H1 (cell line): ENCODE data around the gene SLC24A4. TPM values are rescaled to one million over a fixed set of nuclear protein-coding genes. Genes with fewer than 3 reads are reported as not detected.

Source experiments
- CTCF ChIA-PET: fragments of 300-600 bp; sonication (Branson Sonifier 250); formaldehyde crosslinking; loops from one replicate; lab custom pipeline; 2021; ENCODE audit not compliant: partially characterized antibody; lab: Charles Lee
- POLR2A ChIA-PET: fragments of 300-600 bp; sonication (Branson Sonifier 250); formaldehyde crosslinking; loops from one replicate; lab custom pipeline; 2021; ENCODE audit warnings: inconsistent platforms; ENCODE audit not compliant: partially characterized antibody; lab: Charles Lee
- DNase-seq, 2 experiments: peaks; one replicate each; pipeline versions ENCODE4 v3.0.0 to v3.0.0-alpha.2; 2010 to 2022; ENCODE audit warnings: low spot score in 2 of 2, low read depth in 1 of 2, mixed read lengths in 1 of 2
- FAIRE-seq: peaks from 2 replicates; lab custom pipeline; 2011; peaks lifted over from hg19 to GRCh38; lab: Jason Lieb, UNC
- H2AFZ ChIP-seq: 2 replicates; pipeline ENCODE4 v1.8.1; 2012; ENCODE audit warnings: low read length, inconsistent platforms
- H2AK5ac ChIP-seq: 2 replicates; pipeline ENCODE4 v1.6.1; 2013; ENCODE audit warnings: low read depth, low read length
- H2BK120ac ChIP-seq: replicated peaks from 2 replicates; pipeline ENCODE3; 2013; ENCODE audit warnings: low read depth, low read length, inconsistent platforms
- H2BK12ac ChIP-seq: 2 replicates; pipeline ENCODE4 v1.6.1; 2013; ENCODE audit warnings: low read depth, low read length
- H2BK15ac ChIP-seq: 2 replicates; pipeline ENCODE4 v1.6.1; 2013; ENCODE audit warnings: low read length
- H2BK20ac ChIP-seq: 2 replicates; pipeline ENCODE4 v1.6.1; 2013; ENCODE audit warnings: low read length
- H2BK5ac ChIP-seq: 2 replicates; pipeline ENCODE4 v1.6.1; 2013; ENCODE audit warnings: low read depth, low read length
- H3K14ac ChIP-seq: 2 replicates; pipeline ENCODE4 v1.6.1; 2013; ENCODE audit warnings: inconsistent platforms; ENCODE audit not compliant: insufficient read length
- H3K18ac ChIP-seq: 2 replicates; pipeline ENCODE4 v1.6.1; 2013; ENCODE audit warnings: low read length; ENCODE audit errors: extremely low read depth
- H3K23ac ChIP-seq: 2 replicates; pipeline ENCODE4 v1.6.1; 2013; ENCODE audit warnings: inconsistent platforms; ENCODE audit not compliant: insufficient read length
- H3K23me2 ChIP-seq: 2 replicates; pipeline ENCODE4 v1.6.1; 2013; ENCODE audit warnings: low read depth, low read length
- H3K27ac ChIP-seq: 2 replicates; pipeline ENCODE4 v1.6.1; 2011; ENCODE audit warnings: low read depth, low read length, inconsistent platforms
- H3K27me3 ChIP-seq, 4 experiments: replicated peaks in 1 of 4; 1 replicate in 1 of 4; 2 replicates in 3 of 4; pipeline versions ENCODE4 v1.6.1 to v1.8.1; 2011 to 2013; ENCODE audit warnings: low read length in 3 of 4, mild to moderate bottlenecking in 3 of 4, inconsistent platforms in 2 of 4, mixed read lengths in 2 of 4, moderate library complexity in 1 of 4; ENCODE audit not compliant: control insufficient read depth in 3 of 4, insufficient read depth in 3 of 4; ENCODE audit errors: extremely low read depth in 1 of 4
- H3K36me3 ChIP-seq, 4 experiments: 2 replicates each; pipeline versions ENCODE4 v1.6.1 to v1.8.1; 2011 to 2013; ENCODE audit warnings: mild to moderate bottlenecking in 4 of 4, low read length in 3 of 4, moderate library complexity in 2 of 4, control low read depth in 1 of 4, inconsistent platforms in 1 of 4; ENCODE audit not compliant: insufficient read depth in 4 of 4, control insufficient read depth in 2 of 4
- H3K4ac ChIP-seq: replicated peaks from 2 replicates; pipeline ENCODE3; 2013; ENCODE audit warnings: low read length, low read depth, mixed read lengths, inconsistent platforms; ENCODE audit not compliant: insufficient read length
- H3K4me1 ChIP-seq, 4 experiments: replicated peaks in 1 of 4; 1 replicate in 1 of 4; 2 replicates in 3 of 4; pipeline versions ENCODE4 v1.6.1 to v1.8.1; 2011 to 2013; ENCODE audit warnings: low read length in 3 of 4, inconsistent platforms in 2 of 4, mixed read lengths in 1 of 4; ENCODE audit not compliant: insufficient read depth in 4 of 4, control insufficient read depth in 3 of 4
- H3K4me2 ChIP-seq, 2 experiments: 2 replicates each; pipeline versions ENCODE4 v1.6.1 to v1.8.1; 2011 to 2013; ENCODE audit warnings: low read depth in 2 of 2, low read length in 2 of 2, control low read depth in 1 of 2, inconsistent platforms in 1 of 2, mild to moderate bottlenecking in 1 of 2; ENCODE audit not compliant: insufficient read depth in 1 of 2
- H3K4me3 ChIP-seq, 4 experiments: fragments of 200-600, 300-600 bp in 1 of 4; sonication (generic), shearing (Covaris generic), sonication (Bioruptor Twin) in 1 of 4; 2 replicates each; pipeline versions ENCODE4 v1.5.1 to v1.8.1; 2011 to 2016; ENCODE audit warnings: low read length in 4 of 4, low read depth in 3 of 4, control low read depth in 2 of 4, inconsistent platforms in 2 of 4, mild to moderate bottlenecking in 2 of 4, mixed read lengths in 1 of 4, moderate library complexity in 1 of 4; ENCODE audit not compliant: insufficient read depth in 2 of 4; ENCODE audit errors: extremely low read depth in 1 of 4
- H3K56ac ChIP-seq: replicated peaks from 2 replicates; pipeline ENCODE3; 2013; ENCODE audit warnings: low read depth, mild to moderate bottlenecking, mixed read lengths, low read length, inconsistent platforms; ENCODE audit not compliant: insufficient read length
- H3K79me1 ChIP-seq: 2 replicates; pipeline ENCODE4 v1.6.1; 2013; ENCODE audit warnings: low read depth, low read length, control low read depth
- H3K79me2 ChIP-seq, 2 experiments: 2 replicates each; pipeline versions ENCODE4 v1.6.1 to v1.8.1; 2012 to 2013; ENCODE audit warnings: low read length in 2 of 2, mild to moderate bottlenecking in 2 of 2, inconsistent platforms in 1 of 2; ENCODE audit not compliant: insufficient read depth in 2 of 2, control insufficient read depth in 1 of 2
- H3K9ac ChIP-seq, 4 experiments: replicated peaks in 1 of 4; 1 replicate in 1 of 4; 2 replicates in 3 of 4; pipeline versions ENCODE4 v1.6.1 to v1.8.1; 2011 to 2013; ENCODE audit warnings: low read depth in 3 of 4, low read length in 3 of 4, control low read depth in 2 of 4, mild to moderate bottlenecking in 2 of 4, moderate library complexity in 2 of 4, inconsistent platforms in 1 of 4; ENCODE audit errors: extremely low read depth in 1 of 4
- H3K9me3 ChIP-seq, 2 experiments: 2 replicates each; pipeline versions ENCODE4 v1.6.1 to v1.8.1; 2012 to 2013; ENCODE audit warnings: mild to moderate bottlenecking in 2 of 2, moderate library complexity in 2 of 2, control low read depth in 1 of 2, inconsistent platforms in 1 of 2, low read depth in 1 of 2, low read length in 1 of 2, mixed read lengths in 1 of 2; ENCODE audit not compliant: insufficient read depth in 2 of 2
- H4K20me1 ChIP-seq, 2 experiments: replicated peaks in 1 of 2; 2 replicates each; pipeline versions ENCODE3 to v1.8.1; 2011 to 2013; ENCODE audit warnings: inconsistent platforms in 2 of 2, low read length in 2 of 2, mild to moderate bottlenecking in 1 of 2; ENCODE audit not compliant: insufficient read depth in 2 of 2, control insufficient read depth in 1 of 2
- H4K5ac ChIP-seq: 2 replicates; pipeline ENCODE4 v1.6.1; 2013; ENCODE audit warnings: low read length, low read depth, mixed read lengths, inconsistent platforms; ENCODE audit not compliant: insufficient read length
- H4K8ac ChIP-seq: 2 replicates; pipeline ENCODE4 v1.8.0; 2013; ENCODE audit warnings: mild to moderate bottlenecking, moderate library complexity, low read length, inconsistent platforms; ENCODE audit not compliant: insufficient read depth; ENCODE audit errors: extremely low read depth
- H4K91ac ChIP-seq: replicated peaks from 2 replicates; pipeline ENCODE3; 2013; ENCODE audit warnings: low read length, mixed read lengths, inconsistent platforms; ENCODE audit not compliant: insufficient read length
- ATF3 ChIP-seq: IDR thresholded peaks from 2 replicates; pipeline ENCODE4 v1.6.1; 2011; ENCODE audit warnings: low read depth, mild to moderate bottlenecking, low read length; ENCODE audit not compliant: insufficient read depth
- BACH1 ChIP-seq: IDR thresholded peaks from 2 replicates; pipeline ENCODE4 v1.6.1; 2012; ENCODE audit warnings: low read length, improper control_type of control experiment
- CTBP2 ChIP-seq: IDR thresholded peaks from 2 replicates; pipeline ENCODE4 v1.7.0; 2011; ENCODE audit warnings: borderline replicate concordance, mild to moderate bottlenecking, moderate library complexity, mixed read lengths, low read length; ENCODE audit not compliant: insufficient read depth, insufficient read length
- EP300 ChIP-seq, 2 experiments: IDR thresholded peaks; 1 replicate in 1 of 2; 2 replicates in 1 of 2; pipeline ENCODE4 v1.6.1; 2011 to 2012; ENCODE audit warnings: low read depth in 2 of 2, low read length in 2 of 2, mild to moderate bottlenecking in 2 of 2, borderline replicate concordance in 1 of 2, inconsistent platforms in 1 of 2, moderate library complexity in 1 of 2
- HDAC6 ChIP-seq: IDR thresholded peaks from one replicate; pipeline ENCODE4 v1.7.1; 2012; ENCODE audit warnings: low read depth, mild to moderate bottlenecking, inconsistent platforms, low read length, moderate library complexity
- JUN ChIP-seq: IDR thresholded peaks from 2 replicates; pipeline ENCODE4 v1.6.1; 2011; ENCODE audit warnings: low read depth, mild to moderate bottlenecking, improper control_type of control experiment, low read length
- KDM1A ChIP-seq: fragments of 200-600, 300-600 bp; sonication (generic); IDR thresholded peaks from 2 replicates; pipeline ENCODE4 v1.7.1; 2016; ENCODE audit warnings: mild to moderate bottlenecking, low read length, borderline replicate concordance
- RAD21 ChIP-seq, 2 experiments: IDR thresholded peaks in 1 of 2; conservative IDR thresholded peaks in 1 of 2; 2 replicates each; pipeline ENCODE4 v1.6.1; 2011; ENCODE audit warnings: low read depth in 2 of 2, low read length in 2 of 2, improper control_type of control experiment in 1 of 2, inconsistent platforms in 1 of 2, mild to moderate bottlenecking in 1 of 2, moderate library complexity in 1 of 2
- RNF2 ChIP-seq: fragments of 200-900, 300-1000 bp; sonication (generic); IDR thresholded peaks from 2 replicates; pipeline ENCODE4 v1.7.1; 2016; ENCODE audit warnings: borderline replicate concordance, low read depth, mild to moderate bottlenecking, antibody characterized with exemption, low read length; ENCODE audit not compliant: poor library complexity, severe bottlenecking; ENCODE audit errors: missing control alignments
- SIN3A ChIP-seq, 2 experiments: IDR thresholded peaks in 1 of 2; conservative IDR thresholded peaks in 1 of 2; 2 replicates each; pipeline ENCODE4 v1.6.1; 2011 to 2012; ENCODE audit warnings: low read length in 2 of 2, improper control_type of control experiment in 1 of 2, low read depth in 1 of 2, mild to moderate bottlenecking in 1 of 2
- SP4 ChIP-seq: IDR thresholded peaks from 2 replicates; pipeline ENCODE4 v1.6.1; 2012; ENCODE audit warnings: low read length, inconsistent platforms
- TCF12 ChIP-seq: IDR thresholded peaks from 2 replicates; pipeline ENCODE4 v1.6.1; 2011; ENCODE audit warnings: low read depth, mild to moderate bottlenecking, low read length
- TEAD4 ChIP-seq: IDR thresholded peaks from 2 replicates; pipeline ENCODE4 v1.6.1; 2012; ENCODE audit warnings: low read depth, low read length, inconsistent platforms, mixed read lengths
- WGBS, 2 experiments: shearing (Covaris generic) in 1 of 2; methylation state at CpG; one replicate each; pipeline versions ENCODE4 v1.1.6 to v1.1.7; 2013 to 2015; ENCODE audit warnings: low lambda C conversion rate in 2 of 2, mixed read lengths in 2 of 2, inconsistent platforms in 1 of 2, low coverage in 1 of 2, missing lambda C conversion rate in 1 of 2; ENCODE audit not compliant: insufficient replicate concordance in 2 of 2, insufficient coverage in 1 of 2, insufficient read length in 1 of 2; ENCODE audit errors: extremely low coverage in 1 of 2, missing lambda C conversion rate in 1 of 2; 5-methylcytosine and 5-hydroxymethylcytosine counted together
- polyA plus RNA-seq, 7 experiments: library from polyadenylated mRNA; depleted of rRNA in 3 of 7; stranded (reverse) in 5 of 7; unstranded in 2 of 7; fragments of >200 nt in 5 of 7; fragments of 200-250 nt in 2 of 7; gene quantifications; 1 replicate in 5 of 7; 2 replicates in 1 of 7; 4 replicates in 1 of 7; pipeline versions ENCODE4 v1.2.1 to v1.2.3, GENCODE V29; 2011 to 2013; ENCODE audit warnings: missing spikeins in 2 of 7, mixed read lengths in 2 of 7
- total RNA-seq: library from RNA; stranded (reverse); fragmentation: NEBNext Ultra II Directional; extraction: Animal tissue kit (Norgen Biotek cat#: 25700); gene quantifications from 2 replicates; pipeline ENCODE4 v1.2.1, GENCODE V29; 2021

SLC24A4 gene
- total and polyA plus RNA-seq, 2 of the 8 experiments (the other 6 are each of a cell fraction or from before 2014, with no cell fraction given), result 0.27 to 0.89 TPM

GRCh38 chr14:92505826-92506225, 182.9 kb downstream of the SLC24A4 start:
- Histone ChIP-seq H2BK12ac (no peak overlapping the region), H3K23me2 (no peaks in the 10 kb centered on the region), H3K56ac (no peak overlapping the region), H2AK5ac (no peak overlapping the region), H3K9me3 (no peaks in the 10 kb centered on the region), H4K91ac (no peak overlapping the region), H3K27me3 (no peaks in the 10 kb centered on the region), H3K4me1 (no peaks in the 10 kb centered on the region), H3K18ac (no peak overlapping the region), H3K36me3 (no peaks in the 10 kb centered on the region), H3K4me2 (no peak overlapping the region), H2BK120ac (no peak overlapping the region), H3K4ac (no peak overlapping the region), H3K23ac (no peak overlapping the region), H2AFZ (no peak overlapping the region), H3K79me1 (no peaks in the 10 kb centered on the region), H4K5ac (no peak overlapping the region), H3K27ac (no peak overlapping the region), H4K20me1 (no peaks in the 10 kb centered on the region), H4K8ac (no peak overlapping the region), H2BK15ac (no peak overlapping the region), H3K14ac (no peak overlapping the region), H2BK5ac (no peak overlapping the region), H3K4me3 (no peak overlapping the region), H3K9ac (no peak overlapping the region), H3K79me2 (no peaks in the 10 kb centered on the region), H2BK20ac (no peak overlapping the region)
- FAIRE-seq, result no peak
- POLR2A ChIA-PET, result no interaction called here
- DNase-seq, result no peak
- 92% methylated on average over 5 of the region's 5 CpGs; no CpG with 5 or more reads in 1 of the 2 experiments for WGBS, 2 experiments
- CTCF ChIA-PET, result interaction anchor here (1.2 kb wide), 1 partner anchor 46 kb away, joined by 3 read pairs; no protein-coding TSS in a partner anchor
- no peak for TF ChIP-seq RAD21 (IDR thresholded peaks at IDR 0.05 in 1 of 2, conservative IDR thresholded peaks at IDR 0.05 in 1 of 2; ENCODE audit: low read depth in 2 of 2, low read length in 2 of 2)
- no peak for TF ChIP-seq EP300 (IDR thresholded peaks at IDR 0.05; ENCODE audit: borderline replicate concordance in 1 of 2, low read depth in 2 of 2, low read length in 2 of 2)
- TF ChIP-seq HDAC6, result no peak
- no peak for TF ChIP-seq TEAD4
- no peak for TF ChIP-seq TCF12
- TF ChIP-seq RNF2, result no peak
- TF ChIP-seq ATF3, result no peak
- no peak for TF ChIP-seq CTBP2
- TF ChIP-seq SIN3A (conservative IDR thresholded peaks at IDR 0.05 in 1 of 2, IDR thresholded peaks at IDR 0.05 in 1 of 2; ENCODE audit: low read depth in 1 of 2, low read length in 2 of 2), result no peak
- TF ChIP-seq JUN, result no peak
- TF ChIP-seq KDM1A, result no peak
- TF ChIP-seq SP4, result no peak
- TF ChIP-seq BACH1, result no peak
